ENCODE measurements around the gene LPO.

DNA sequence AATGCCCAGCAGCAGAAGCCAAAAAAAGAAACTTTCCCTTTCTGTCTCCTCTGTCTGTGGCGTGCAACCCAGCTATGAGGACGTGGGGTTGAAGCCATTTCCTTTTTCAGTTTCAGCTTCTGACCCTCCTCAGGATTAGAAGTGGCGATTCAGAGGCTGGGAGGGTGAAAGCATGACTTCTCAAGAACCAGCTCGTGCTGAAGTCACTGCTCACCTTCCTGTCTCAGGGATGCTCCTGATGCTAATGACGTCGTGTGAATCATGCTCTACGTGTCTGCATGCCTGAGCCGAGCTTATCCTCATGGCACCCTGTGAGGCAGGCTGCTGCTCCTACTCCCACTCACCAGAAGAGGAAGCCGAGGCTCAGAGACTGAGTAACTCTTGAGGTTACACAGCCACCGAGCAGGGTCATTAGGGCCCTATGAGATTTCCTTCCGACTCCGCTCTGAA is 5.7 kb upstream of the LPO start:
- TF ChIP-seq EZH2 (IDR thresholded peaks at IDR 0.05; ENCODE audit: borderline replicate concordance), result no peak
- TF ChIP-seq EZH2phosphoT487 (IDR thresholded peaks at IDR 0.05; ENCODE audit: low read depth, severe bottlenecking, unreplicated experiment), result no peak
- TF ChIP-seq, protein P1, sequence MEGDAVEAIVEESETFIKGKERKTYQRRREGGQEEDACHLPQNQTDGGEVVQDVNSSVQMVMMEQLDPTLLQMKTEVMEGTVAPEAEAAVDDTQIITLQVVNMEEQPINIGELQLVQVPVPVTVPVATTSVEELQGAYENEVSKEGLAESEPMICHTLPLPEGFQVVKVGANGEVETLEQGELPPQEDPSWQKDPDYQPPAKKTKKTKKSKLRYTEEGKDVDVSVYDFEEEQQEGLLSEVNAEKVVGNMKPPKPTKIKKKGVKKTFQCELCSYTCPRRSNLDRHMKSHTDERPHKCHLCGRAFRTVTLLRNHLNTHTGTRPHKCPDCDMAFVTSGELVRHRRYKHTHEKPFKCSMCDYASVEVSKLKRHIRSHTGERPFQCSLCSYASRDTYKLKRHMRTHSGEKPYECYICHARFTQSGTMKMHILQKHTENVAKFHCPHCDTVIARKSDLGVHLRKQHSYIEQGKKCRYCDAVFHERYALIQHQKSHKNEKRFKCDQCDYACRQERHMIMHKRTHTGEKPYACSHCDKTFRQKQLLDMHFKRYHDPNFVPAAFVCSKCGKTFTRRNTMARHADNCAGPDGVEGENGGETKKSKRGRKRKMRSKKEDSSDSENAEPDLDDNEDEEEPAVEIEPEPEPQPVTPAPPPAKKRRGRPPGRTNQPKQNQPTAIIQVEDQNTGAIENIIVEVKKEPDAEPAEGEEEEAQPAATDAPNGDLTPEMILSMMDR (IDR thresholded peaks at IDR 0.05; ENCODE audit: poor library complexity), result no peak

Data from hepatocyte (in vitro differentiated cells).